Mononuclear cell (primary cell): ENCODE data around the gene RAB9A. TPM values are rescaled to one million over a fixed set of nuclear protein-coding genes. Genes with fewer than 3 reads are reported as not detected.

Experiments used
- total RNA-seq: library from RNA; depleted of rRNA; stranded (reverse); fragments of >200 nt; gene quantifications from one replicate; pipeline ENCODE4 v1.2.3, GENCODE V29; 2012

RAB9A gene
- total RNA-seq, 1 donor = 41.3 TPM

Other genes with a start within 250 kb of the RAB9A start
- gene EGFL6, start 119.5 kb upstream of the RAB9A start, total RNA-seq = not detected
- 18.5 TPM for gene TCEANC, start 36.0 kb upstream of the RAB9A start, total RNA-seq
- gene TRAPPC2, start 45.5 kb downstream of the RAB9A start, total RNA-seq = 31.5 TPM
- 40.1 TPM for gene OFD1, start 45.6 kb downstream of the RAB9A start, total RNA-seq
- gene GPM6B, start 128.0 kb downstream of the RAB9A start, total RNA-seq = 0.21 TPM